ENCODE measurements around the gene DHX57.
"Not testable (repeated sequence)": the region's sequence is repeated elsewhere in the genome, so short reads cannot be mapped to it uniquely, and the experiment has no call there.

The DHX57 gene

DNA sequence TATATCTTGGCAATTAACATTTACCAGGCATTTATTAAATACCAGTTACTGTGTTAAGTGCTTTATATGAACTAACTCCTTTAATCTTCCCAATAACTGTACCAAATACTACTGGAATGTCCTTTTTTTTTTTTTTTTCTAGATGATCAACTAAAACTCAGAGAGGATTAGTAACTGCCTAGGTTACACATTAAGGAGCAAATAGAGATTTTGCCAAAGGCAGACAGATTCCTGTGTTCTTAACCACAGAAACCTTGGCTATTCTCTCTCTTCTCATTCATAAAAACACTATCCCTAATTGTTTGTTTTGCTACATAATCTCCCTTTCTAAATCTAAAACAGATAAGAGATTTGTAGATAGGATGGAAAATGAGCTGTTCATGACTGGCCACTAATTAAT, 13.3 kb downstream of the DHX57 start:
- no peak for DNase-seq

- no peak for DNase-seq
These were observed 19.6 kb downstream of the DHX57 start for GRCh38 chr2:38856165-38856564.

- DNase-seq: no peak
These were observed 25.7 kb downstream of the DHX57 start for GRCh38 chr2:38850045-38850444.

- no peak for DNase-seq
These were observed 38.9 kb downstream of the DHX57 start for GRCh38 chr2:38836791-38837190.

- no peak for DNase-seq
These were observed 39.7 kb downstream of the DHX57 start for GRCh38 chr2:38835990-38836389.

GRCh38 chr2:38835015-38835601, 40.6 kb downstream of the DHX57 start:
- no peak for DNase-seq

DNA sequence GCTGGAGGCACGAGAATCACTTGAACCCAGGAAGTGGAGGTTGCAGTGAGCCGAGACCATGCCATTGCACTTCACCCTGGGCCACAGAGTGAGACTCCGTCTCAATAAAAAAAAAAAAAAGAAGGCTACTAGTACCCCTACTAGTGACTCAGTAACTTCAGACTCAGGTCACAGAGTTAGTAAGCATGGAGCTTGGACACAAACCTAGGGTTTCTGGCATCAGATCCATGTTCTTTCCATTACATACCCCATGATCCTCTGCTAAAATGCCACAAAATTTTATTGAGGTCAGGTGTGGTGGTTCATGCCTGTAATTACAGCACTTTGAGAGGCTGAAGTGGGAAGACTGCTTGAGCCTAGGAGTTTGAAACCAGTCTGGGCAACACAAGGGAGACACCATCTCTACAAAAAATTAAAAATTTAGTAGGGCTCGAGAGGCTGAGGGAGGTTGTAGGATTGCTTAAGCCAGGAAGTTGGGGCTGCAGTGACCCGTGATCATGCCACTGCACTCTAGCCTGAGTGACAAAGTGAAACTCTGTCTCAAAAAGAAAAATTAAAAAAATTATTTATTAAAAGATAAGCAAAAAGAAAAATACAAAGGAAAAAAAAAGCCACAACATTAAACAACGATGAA, 45.1 kb downstream of the DHX57 start:
- no peak for DNase-seq

DNA sequence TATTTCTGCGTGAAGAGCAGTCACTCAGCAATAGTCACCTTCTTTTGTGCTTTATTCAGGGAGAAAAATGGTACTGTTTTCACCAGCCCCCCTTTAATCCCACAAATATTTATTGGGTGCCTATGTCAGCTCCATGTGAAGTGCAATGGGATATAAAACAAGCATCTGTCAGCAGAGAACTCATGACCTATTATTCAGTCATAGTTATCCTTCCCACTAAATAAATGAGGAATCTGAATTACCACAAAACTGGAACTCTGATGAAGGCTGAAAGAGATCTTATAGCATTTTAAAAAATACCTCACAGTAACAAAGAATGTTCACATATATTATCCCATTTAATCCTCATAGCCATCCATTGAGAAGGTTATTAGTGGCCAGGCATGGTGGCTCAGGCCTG, 45.8 kb downstream of the DHX57 start:
- DNase-seq: no peak

GRCh38 chr2:38828460-38828859, 47.3 kb downstream of the DHX57 start:
- DNase-seq: no peak

- DNase-seq: not testable (repeated sequence)
These were observed 48.1 kb downstream of the DHX57 start for GRCh38 chr2:38827539-38828145.

GRCh38 chr2:38825956-38826355, 49.8 kb downstream of the DHX57 start:
- no peak for DNase-seq

DNA sequence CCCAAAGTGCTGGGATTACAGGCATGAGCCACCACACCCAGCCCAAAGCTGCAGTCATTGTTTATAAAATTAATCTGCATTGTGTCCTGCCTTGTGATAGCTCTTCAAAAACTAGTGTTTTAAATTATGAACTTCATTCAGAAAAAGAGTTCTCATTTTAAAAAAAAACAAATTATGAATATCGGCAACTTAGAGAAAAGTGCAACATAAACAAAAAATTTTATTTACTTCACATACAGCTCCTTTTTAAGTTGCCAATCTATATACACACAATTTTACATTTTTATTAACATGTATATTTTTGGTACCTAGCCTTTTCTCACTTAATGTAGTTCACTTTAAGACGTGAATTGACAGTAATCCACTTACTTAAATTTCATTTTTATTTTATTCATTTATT, 50.8 kb downstream of the DHX57 start:
- DNase-seq: no peak

- DNase-seq: no peak
These were observed 52.3 kb downstream of the DHX57 start for GRCh38 chr2:38823386-38823785.

GRCh38 chr2:38818565-38818964, 57.2 kb downstream of the DHX57 start:
- no peak for DNase-seq

DNA sequence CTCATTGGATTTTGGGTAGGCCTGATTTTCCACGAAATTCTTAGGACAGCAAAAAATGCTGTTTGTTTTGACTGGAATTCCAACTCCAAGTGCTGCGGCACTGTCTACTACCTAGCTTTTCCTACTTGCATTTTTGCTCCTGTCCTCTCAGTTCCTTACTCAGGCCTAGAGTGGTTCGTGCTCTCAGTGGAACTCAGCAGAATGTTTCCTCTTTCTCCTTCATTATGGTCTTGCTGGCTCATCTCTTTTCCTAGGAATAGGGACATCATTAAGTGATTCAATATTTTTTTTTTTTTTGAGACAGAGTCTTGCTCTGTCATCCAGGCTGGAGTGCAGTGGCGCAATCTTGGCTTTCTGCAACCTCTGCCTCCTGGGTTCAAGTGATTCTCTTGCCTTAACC, 59.8 kb downstream of the DHX57 start:
- DNase-seq: no peak

GRCh38 chr2:38810488-38810887, 65.2 kb downstream of the DHX57 start:
- DNase-seq: no peak

DNA sequence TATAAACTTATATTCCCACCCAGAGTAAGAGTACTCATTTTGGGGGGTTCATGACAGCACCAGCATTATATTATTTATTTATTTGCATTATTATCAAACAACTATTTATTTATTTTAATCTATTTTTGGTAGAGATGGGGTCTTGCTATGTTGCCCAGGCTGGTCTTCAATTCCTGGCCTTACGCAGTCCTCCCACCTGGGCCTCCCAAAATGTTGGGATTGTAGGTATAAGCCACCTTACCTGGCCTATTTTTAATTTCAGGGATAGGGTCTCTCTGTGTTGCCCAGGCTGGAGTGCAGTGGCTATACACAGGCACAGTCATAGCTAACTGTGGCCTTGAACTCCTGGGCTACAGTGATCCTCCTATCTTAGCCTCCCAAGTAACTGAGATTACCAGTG, 67.1 kb downstream of the DHX57 start:
- no peak for DNase-seq

GRCh38 chr2:38806733-38807059, 69.0 kb downstream of the DHX57 start:
- no peak for DNase-seq

DNA sequence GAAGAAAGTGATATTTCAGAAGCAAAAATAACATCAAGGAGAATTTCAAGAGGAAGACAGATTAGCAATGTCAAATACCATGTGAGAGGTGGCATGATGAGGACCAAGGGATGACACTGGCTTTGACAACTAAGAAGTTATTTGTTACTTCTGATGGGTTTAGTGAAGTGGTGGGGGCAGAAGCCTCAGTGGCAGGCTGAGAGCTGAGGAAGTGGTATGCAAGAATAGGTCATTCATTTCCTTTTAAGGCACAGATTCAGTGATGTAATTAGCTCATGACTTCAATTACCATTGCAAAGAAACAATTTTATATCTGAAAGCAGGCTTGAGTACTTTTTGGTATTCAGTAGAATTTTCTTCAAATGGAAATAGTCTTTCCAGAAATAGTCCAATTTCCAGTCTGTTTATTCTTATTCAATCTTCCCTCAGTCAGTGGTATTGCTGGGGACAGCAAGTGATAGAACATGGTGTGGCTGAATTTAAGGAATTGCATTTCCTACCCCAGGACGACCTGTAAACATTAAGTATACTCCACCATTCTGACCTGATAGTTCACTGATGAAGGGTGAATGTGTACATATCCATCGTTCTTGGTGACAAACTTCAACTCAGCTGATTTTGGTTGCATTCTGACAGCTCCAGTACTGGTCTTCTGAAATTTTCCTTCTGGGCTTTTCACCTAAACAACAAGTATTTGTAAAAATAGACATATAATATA, 69.6 kb downstream of the DHX57 start:
- no peak for DNase-seq

- DNase-seq: no peak
These were observed 77.8 kb downstream of the DHX57 start for GRCh38 chr2:38797953-38798352.

DNA sequence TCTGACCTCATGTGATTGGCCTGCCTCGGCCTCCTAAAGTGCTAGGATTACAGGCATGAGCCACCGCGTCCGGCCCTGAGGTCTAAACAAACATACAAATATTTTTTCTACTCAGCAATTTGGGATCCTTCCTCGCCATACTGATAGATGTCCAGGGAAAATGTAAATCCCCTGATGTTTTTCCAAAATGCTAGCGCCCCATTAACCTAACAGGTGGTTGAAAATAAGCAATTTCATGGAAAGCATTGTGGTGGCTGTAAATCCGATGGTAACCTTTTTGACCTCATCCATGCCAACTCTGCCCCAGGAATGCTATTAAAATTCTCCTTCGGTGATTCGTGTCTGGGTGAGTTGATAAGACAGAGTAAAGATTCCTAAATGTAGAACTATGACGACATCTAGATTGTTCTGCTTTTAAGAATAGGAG, 78.5 kb downstream of the DHX57 start:
- no peak for DNase-seq

DNA sequence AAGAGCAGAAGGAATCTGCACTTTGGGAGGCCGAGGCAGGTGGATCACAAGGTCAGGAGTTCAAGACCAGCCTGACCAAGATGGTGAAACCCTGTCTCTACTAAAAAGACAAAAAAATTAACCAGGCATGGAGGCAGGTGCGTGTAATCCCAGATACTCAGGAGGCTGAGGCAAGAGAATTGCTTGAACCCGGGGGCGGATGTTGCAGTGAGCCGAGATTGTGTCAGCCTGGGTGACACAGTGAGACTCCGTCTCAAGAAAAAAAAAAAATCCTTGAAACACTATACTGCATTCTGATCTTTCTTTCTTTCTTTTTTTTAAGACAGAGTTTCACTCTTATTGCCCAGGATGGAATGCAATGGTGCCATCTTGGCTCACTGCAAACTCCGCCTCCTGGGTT, 80.7 kb downstream of the DHX57 start:
- not testable (repeated sequence) for DNase-seq

GRCh38 chr2:38794235-38794946, 81.3 kb downstream of the DHX57 start:
- DNase-seq: no peak

GRCh38 chr2:38793511-38793910, 82.2 kb downstream of the DHX57 start:
- DNase-seq: no peak

All from NCI-H446 treated with DMSO at 0.1 percent for 48 hours (cell line).